Mucosa of gallbladder (tissue), 1 donor: ENCODE results near the gene PCDHGA12. TPM values are rescaled to one million over a fixed set of nuclear protein-coding genes. Genes with fewer than 3 reads are reported as not detected.
A peak's percentile ranks its signal among the peaks of the same experiment; 100 is the strongest.

Experiments
- DNase-seq: peaks from one replicate; pipeline ENCODE4 v3.0.0-alpha.2; 2020; ENCODE audit warnings: low spot score
- total RNA-seq: library from RNA; stranded (reverse); gene quantifications from one replicate; pipeline ENCODE4 v1.2.1, GENCODE V29; 2021
- donor health status: DM: no; HTN: no; CAD: no.

The PCDHGA12 gene
- total RNA-seq, 1 donor from 2014 or later: 10.2 TPM

DNA sequence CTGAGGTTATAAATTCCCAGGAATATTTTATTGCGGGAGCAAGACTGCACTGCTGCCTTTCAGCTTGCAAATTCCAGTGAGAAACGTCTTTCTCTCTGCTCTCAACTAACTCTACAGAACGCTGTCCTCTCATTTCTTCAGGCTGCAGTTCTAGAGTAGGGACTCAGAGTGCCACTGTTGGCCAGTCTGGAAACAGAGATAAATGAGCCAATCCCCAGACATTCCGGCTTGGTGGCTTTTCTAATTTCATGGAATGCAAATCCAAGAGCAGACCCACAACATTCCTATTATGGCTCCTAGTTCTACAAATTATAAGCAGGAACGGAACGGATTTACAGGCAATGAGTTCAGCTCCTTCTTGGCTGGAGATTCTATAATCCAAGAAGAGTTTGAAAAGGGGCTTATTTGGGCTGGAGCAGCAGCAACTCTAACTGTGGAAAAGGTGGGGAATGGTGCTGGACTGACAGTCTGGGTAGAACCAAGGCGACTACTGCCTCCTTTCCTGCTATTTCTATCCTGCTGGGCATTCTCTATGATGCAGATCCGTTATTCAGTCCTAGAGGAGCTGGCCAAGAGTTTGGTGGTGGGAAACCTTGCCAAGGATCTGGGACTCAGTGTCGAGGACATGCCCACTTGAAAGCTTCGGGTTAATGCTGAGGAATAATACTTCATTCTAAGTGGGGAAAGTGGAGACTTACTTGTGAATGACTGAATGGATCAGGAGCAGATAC, 9.3 kb downstream of the PCDHGA12 start:
- DNase-seq: no peak

DNA sequence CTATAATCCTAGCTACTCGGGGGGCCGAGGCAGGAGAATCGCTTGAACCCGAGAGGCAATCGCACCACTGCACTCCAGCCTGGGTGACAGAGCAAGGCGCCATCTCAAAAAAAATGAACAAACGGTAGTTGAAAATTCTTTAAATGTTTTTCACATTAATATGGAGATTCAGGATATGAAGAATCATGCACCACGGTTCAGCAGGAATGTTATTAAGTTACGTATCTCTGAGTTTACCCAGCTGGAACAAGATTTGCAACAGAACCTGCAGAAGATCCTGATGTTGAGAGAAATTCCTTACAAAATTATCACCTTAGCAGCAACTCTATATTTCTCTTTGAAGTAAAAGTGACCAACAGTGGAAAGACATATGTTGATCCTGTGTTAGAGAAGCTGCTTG, 10.0 kb downstream of the PCDHGA12 start:
- no peak for DNase-seq

DNA sequence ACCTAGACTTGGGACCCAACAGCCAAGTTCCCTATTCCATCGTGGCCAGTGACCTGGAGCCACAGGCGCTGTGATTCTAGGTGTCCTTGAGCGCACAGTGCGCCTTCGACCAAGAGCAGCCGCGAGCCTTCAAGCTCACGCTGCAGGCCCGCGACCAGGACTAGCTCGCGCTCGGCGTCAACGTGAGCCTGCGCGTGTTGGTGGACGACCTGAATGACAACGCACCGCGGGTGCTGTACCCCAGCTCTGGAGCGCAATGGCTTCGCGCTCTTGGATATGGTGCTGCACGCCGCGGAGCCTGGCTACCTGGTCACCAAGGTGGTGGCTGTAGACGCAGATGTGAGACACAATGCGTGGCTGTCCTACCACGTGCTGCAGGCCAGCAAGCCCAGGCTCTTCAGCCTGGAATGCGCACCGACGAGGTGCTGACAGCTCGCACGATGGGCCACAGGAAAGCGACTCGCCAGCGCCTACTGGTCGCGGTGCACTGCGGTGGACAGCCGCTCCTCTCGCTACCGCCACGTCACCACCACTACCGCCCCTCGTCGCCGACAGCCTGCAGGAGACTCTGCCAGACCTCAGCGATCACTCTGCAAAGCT, 11.4 kb downstream of the PCDHGA12 start:
- no peak for DNase-seq

- DNase-seq: no peak
These were observed 35.0 kb downstream of the PCDHGA12 start for GRCh38 chr5:141465351-141465750.

DNA sequence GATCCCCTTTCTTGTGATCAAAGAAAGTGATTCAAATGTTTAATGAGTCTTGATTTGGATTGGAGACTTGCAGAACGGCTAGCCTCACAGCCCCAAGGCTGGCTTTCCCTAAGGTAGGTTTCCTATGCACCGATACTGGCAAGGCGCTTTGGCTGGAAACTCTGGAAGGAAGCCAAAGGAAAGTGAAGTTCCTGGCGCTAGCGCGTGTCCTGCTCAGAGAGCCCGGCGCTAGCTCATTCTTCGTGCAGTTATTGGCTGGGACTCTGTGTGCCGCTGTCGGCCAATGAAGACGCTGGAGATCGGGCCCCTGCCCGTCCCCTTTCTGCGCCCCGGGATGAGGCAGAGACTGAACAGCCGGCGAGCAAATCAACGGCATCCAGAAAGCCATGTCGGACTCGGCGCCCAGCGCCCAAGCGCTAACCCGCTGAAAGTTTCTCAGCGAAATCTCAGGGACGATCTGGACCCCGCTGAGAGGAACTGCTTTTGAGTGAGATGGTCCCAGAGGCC, 45.4 kb downstream of the PCDHGA12 start, which contains the start of gene PCDHGC3:
TSS of gene PCDHGC3 (plus strand) at position 342 of the 507 bp plus-strand sequence. CDS start at position 493, 151 bp downstream.
- peak; percentile 93 for DNase-seq

DNA sequence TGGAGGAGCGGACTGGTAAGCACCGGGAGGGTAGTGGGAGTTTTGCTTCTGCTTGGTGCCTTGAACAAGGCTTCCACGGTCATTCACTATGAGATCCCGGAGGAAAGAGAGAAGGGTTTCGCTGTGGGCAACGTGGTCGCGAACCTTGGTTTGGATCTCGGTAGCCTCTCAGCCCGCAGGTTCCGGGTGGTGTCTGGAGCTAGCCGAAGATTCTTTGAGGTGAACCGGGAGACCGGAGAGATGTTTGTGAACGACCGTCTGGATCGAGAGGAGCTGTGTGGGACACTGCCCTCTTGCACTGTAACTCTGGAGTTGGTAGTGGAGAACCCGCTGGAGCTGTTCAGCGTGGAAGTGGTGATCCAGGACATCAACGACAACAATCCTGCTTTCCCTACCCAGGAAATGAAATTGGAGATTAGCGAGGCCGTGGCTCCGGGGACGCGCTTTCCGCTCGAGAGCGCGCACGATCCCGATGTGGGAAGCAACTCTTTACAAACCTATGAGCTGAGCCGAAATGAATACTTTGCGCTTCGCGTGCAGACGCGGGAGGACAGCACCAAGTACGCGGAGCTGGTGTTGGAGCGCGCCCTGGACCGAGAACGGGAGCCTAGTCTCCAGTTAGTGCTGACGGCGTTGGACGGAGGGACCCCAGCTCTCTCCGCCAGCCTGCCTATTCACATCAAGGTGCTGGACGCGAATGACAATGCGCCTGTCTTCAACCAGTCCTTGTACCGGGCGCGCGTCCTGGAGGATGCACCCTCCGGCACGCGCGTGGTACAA, 46.0 kb downstream of the PCDHGA12 start:
- peak; percentile 64 for DNase-seq

DNA sequence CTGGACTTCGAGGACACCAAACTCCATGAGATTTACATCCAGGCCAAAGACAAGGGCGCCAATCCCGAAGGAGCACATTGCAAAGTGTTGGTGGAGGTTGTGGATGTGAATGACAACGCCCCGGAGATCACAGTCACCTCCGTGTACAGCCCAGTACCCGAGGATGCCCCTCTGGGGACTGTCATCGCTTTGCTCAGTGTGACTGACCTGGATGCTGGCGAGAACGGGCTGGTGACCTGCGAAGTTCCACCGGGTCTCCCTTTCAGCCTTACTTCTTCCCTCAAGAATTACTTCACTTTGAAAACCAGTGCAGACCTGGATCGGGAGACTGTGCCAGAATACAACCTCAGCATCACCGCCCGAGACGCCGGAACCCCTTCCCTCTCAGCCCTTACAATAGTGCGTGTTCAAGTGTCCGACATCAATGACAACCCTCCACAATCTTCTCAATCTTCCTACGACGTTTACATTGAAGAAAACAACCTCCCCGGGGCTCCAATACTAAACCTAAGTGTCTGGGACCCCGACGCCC, 46.8 kb downstream of the PCDHGA12 start:
- DNase-seq: no peak

GRCh38 chr5:141477815-141478214, 47.5 kb downstream of the PCDHGA12 start:
- no peak for DNase-seq

GRCh38 chr5:141478321-141478945, 48.1 kb downstream of the PCDHGA12 start:
- peak; percentile 77 for DNase-seq

- DNase-seq: no peak
These were observed 49.5 kb downstream of the PCDHGA12 start for GRCh38 chr5:141479776-141480175.

Other genes with a start within 250 kb of the PCDHGA12 start
- gene PCDHB16, start 248.1 kb upstream of the PCDHGA12 start, total RNA-seq: 3.0 TPM
- 2.1 TPM for gene PCDHB9, start 243.3 kb upstream of the PCDHGA12 start, total RNA-seq
- 2.5 TPM for gene PCDHB10, start 238.2 kb upstream of the PCDHGA12 start, total RNA-seq
- gene PCDHB11, start 230.9 kb upstream of the PCDHGA12 start, total RNA-seq: 8.5 TPM
- 3.5 TPM for gene PCDHB12, start 221.8 kb upstream of the PCDHGA12 start, total RNA-seq
- 8.3 TPM for gene PCDHB13, start 216.6 kb upstream of the PCDHGA12 start, total RNA-seq
- gene PCDHB14, start 207.2 kb upstream of the PCDHGA12 start, total RNA-seq: 9.4 TPM
- 3.6 TPM for gene PCDHB15, start 185.1 kb upstream of the PCDHGA12 start, total RNA-seq
- gene SLC25A2, start 126.5 kb upstream of the PCDHGA12 start, total RNA-seq: not detected
- gene TAF7, start 109.7 kb upstream of the PCDHGA12 start, total RNA-seq: 65.2 TPM
- 0.72 TPM for gene PCDHGA1, start 100.0 kb upstream of the PCDHGA12 start, total RNA-seq
- gene PCDHGA2, start 91.7 kb upstream of the PCDHGA12 start, total RNA-seq: 6.7 TPM
- gene PCDHGA3, start 86.7 kb upstream of the PCDHGA12 start, total RNA-seq: 4.0 TPM
- gene PCDHGB1, start 80.4 kb upstream of the PCDHGA12 start, total RNA-seq: 4.6 TPM
- gene PCDHGA4, start 75.5 kb upstream of the PCDHGA12 start, total RNA-seq: 3.3 TPM
- 5.1 TPM for gene PCDHGB2, start 70.5 kb upstream of the PCDHGA12 start, total RNA-seq
- 3.3 TPM for gene PCDHGA5, start 66.3 kb upstream of the PCDHGA12 start, total RNA-seq
- 3.0 TPM for gene PCDHGB3, start 60.3 kb upstream of the PCDHGA12 start, total RNA-seq
- gene PCDHGA6, start 56.6 kb upstream of the PCDHGA12 start, total RNA-seq: 6.6 TPM
- 4.5 TPM for gene PCDHGA7, start 47.8 kb upstream of the PCDHGA12 start, total RNA-seq
- 5.2 TPM for gene PCDHGB4, start 42.8 kb upstream of the PCDHGA12 start, total RNA-seq
- gene PCDHGA8, start 37.9 kb upstream of the PCDHGA12 start, total RNA-seq: 1.9 TPM
- 12.4 TPM for gene PCDHGB5, start 32.6 kb upstream of the PCDHGA12 start, total RNA-seq
- 7.5 TPM for gene PCDHGA9, start 27.7 kb upstream of the PCDHGA12 start, total RNA-seq
- gene PCDHGB6, start 22.5 kb upstream of the PCDHGA12 start, total RNA-seq: 11.6 TPM
- gene PCDHGA10, start 17.5 kb upstream of the PCDHGA12 start, total RNA-seq: 6.2 TPM
- gene PCDHGB7, start 12.8 kb upstream of the PCDHGA12 start, total RNA-seq: 15.5 TPM
- gene PCDHGA11, start 9.5 kb upstream of the PCDHGA12 start, total RNA-seq: 4.2 TPM
- 82.4 TPM for gene PCDHGC3, start 45.5 kb downstream of the PCDHGA12 start, total RNA-seq
- 2.6 TPM for gene PCDHGC4, start 54.5 kb downstream of the PCDHGA12 start, total RNA-seq
- gene PCDHGC5, start 58.6 kb downstream of the PCDHGA12 start, total RNA-seq: 2.0 TPM
- 85.9 TPM for gene DIAPH1, start 188.5 kb downstream of the PCDHGA12 start, total RNA-seq
- gene HDAC3, start 206.3 kb downstream of the PCDHGA12 start, total RNA-seq: 43.3 TPM
- gene RELL2, start 206.5 kb downstream of the PCDHGA12 start, total RNA-seq: 10.2 TPM
- 62.0 TPM for gene FCHSD1, start 220.9 kb downstream of the PCDHGA12 start, total RNA-seq